Testis (tissue), 3 donors: ENCODE data around the gene SLC35D1. TPM values are rescaled to one million over a fixed set of nuclear protein-coding genes. Genes with fewer than 3 reads are reported as not detected.

Source experiments
- DNase-seq: peaks from one replicate; pipeline ENCODE4 v3.0.0-alpha.2; 2019
- H3K27ac ChIP-seq, 2 donors: fragments of 200-600 bp; sonication (generic); one replicate each; pipeline ENCODE4 v1.5.1; 2019
- H3K27me3 ChIP-seq: fragments of 200-600 bp; sonication (generic); one replicate; pipeline ENCODE4 v1.5.1; 2019
- H3K36me3 ChIP-seq: fragments of 200-600 bp; sonication (generic); one replicate; pipeline ENCODE4 v1.5.1; 2017; ENCODE audit warnings: low read depth; ENCODE audit errors: missing control alignments
- H3K4me1 ChIP-seq: fragments of 200-600 bp; sonication (generic); one replicate; pipeline ENCODE4 v1.5.1; 2019
- H3K4me3 ChIP-seq, 2 donors: fragments of 200-600 bp; sonication (generic); one replicate each; pipeline ENCODE4 v1.5.1; 2017 to 2019
- H3K9me3 ChIP-seq: fragments of 200-600 bp; sonication (generic); one replicate; pipeline ENCODE4 v1.5.1; 2017
- POLR2A ChIP-seq: fragments of 450-650 bp; IDR thresholded peaks from one replicate; pipeline ENCODE4 v1.6.1; 2017; ENCODE audit warnings: antibody characterized with exemption, mild to moderate bottlenecking, moderate library complexity
- WGBS, 2 donors: methylation state at CpG; one replicate each; pipeline ENCODE4 v1.1.5; 2018; 5-methylcytosine and 5-hydroxymethylcytosine counted together
- intact Hi-C: fragments of 100-400 bp; cut with DNase I; formaldehyde crosslinking; loops from one replicate; pipeline ENCODE4 v1.15.1; 2023; ENCODE audit warnings: low total_unique reads
- polyA plus RNA-seq: library from polyadenylated mRNA; stranded (reverse); fragments of 350-450 nt; fragmentation: Illumina TruSeq; extraction: RNeasy Lipid Tissue Mini Kit (QIAGEN cat#74804); gene quantifications from one replicate; pipeline ENCODE4 v1.2.3, GENCODE V29; 2014; ENCODE audit warnings: low read depth, low replicate concordance; ENCODE audit not compliant: insufficient read depth
- total RNA-seq, 2 donors: library from RNA; depleted of rRNA; stranded (reverse); fragments of >200 nt; gene quantifications; one replicate each; pipeline ENCODE4 v1.2.3, GENCODE V29; 2016
- TF ChIP-seq, protein P1 (sequence below), 3 experiments: fragments of 450-650 bp in 2 of 3; fragments of 200-600 bp in 1 of 3; sonication (generic) in 1 of 3; IDR thresholded peaks; one replicate each; pipeline ENCODE4 v1.5.1; 2016 to 2019; ENCODE audit warnings: antibody characterized with exemption in 3 of 3, mild to moderate bottlenecking in 2 of 3, moderate library complexity in 1 of 3

SLC35D1 gene
- total and polyA plus RNA-seq, 3 donors from 2014 or later: 11.3 to 17.2 (median 15.5) TPM

DNA sequence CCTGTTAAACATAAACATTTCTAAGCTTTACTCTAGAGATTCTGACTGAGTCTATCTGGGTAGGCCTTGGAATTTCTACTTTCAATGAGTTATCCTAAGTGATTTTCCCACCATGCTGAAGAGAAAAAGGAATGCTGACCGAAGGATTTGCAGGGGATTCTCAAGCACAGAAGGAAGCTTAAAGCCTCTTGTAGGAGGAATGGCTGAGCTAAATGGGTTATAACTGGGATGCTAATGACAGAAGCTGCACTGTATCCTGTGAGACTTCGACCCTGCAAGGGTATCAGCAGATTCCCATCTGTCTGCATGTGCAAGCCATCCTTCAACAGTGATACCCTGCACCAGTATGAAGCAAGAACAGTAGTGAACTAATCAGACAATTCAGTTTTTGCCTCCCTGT is 35.4 kb downstream of the SLC35D1 start:
- intact Hi-C loops: no loop called here
- no peaks in the 10 kb centered on the region for H3K9me3 ChIP-seq
- no peak overlapping the region for H3K4me3 ChIP-seq
- DNase-seq: no peak
- TF ChIP-seq, protein P1, sequence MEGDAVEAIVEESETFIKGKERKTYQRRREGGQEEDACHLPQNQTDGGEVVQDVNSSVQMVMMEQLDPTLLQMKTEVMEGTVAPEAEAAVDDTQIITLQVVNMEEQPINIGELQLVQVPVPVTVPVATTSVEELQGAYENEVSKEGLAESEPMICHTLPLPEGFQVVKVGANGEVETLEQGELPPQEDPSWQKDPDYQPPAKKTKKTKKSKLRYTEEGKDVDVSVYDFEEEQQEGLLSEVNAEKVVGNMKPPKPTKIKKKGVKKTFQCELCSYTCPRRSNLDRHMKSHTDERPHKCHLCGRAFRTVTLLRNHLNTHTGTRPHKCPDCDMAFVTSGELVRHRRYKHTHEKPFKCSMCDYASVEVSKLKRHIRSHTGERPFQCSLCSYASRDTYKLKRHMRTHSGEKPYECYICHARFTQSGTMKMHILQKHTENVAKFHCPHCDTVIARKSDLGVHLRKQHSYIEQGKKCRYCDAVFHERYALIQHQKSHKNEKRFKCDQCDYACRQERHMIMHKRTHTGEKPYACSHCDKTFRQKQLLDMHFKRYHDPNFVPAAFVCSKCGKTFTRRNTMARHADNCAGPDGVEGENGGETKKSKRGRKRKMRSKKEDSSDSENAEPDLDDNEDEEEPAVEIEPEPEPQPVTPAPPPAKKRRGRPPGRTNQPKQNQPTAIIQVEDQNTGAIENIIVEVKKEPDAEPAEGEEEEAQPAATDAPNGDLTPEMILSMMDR (IDR thresholded peaks at IDR 0.05): no peak
- TF ChIP-seq POLR2A: no peak
- 87 to 90% methylated on average over 2 of the region's 2 CpGs for WGBS, 2 donors
- H3K36me3 ChIP-seq: no peaks in the 10 kb centered on the region
- H3K4me1 ChIP-seq: no peaks in the 10 kb centered on the region
- H3K27ac ChIP-seq: no peak overlapping the region
- H3K27me3 ChIP-seq: no peaks in the 10 kb centered on the region

GRCh38 chr1:67013573-67013972 is 40.4 kb downstream of the SLC35D1 start:
- Histone ChIP-seq H3K9me3 (no peaks in the 10 kb centered on the region), H3K4me3 (no peak overlapping the region), H3K4me1 (no peaks in the 10 kb centered on the region), H3K27me3 (no peaks in the 10 kb centered on the region), H3K27ac (no peak overlapping the region), H3K36me3 (no peaks in the 10 kb centered on the region)
- no peak for TF ChIP-seq POLR2A
- TF ChIP-seq, protein P1 (IDR thresholded peaks at IDR 0.05): no peak
- DNase-seq: no peak
- 70 to 80% methylated on average over 2 of the region's 2 CpGs for WGBS, 2 donors
- intact Hi-C loops: no loop called here

GRCh38 chr1:67009792-67010191 is 44.2 kb downstream of the SLC35D1 start:
- Histone ChIP-seq H3K4me3 (no peak overlapping the region), H3K4me1 (no peaks in the 10 kb centered on the region), H3K27me3 (no peaks in the 10 kb centered on the region), H3K9me3 (no peaks in the 10 kb centered on the region), H3K36me3 (no peaks in the 10 kb centered on the region), H3K27ac (no peak overlapping the region)
- no peak for TF ChIP-seq POLR2A
- TF ChIP-seq, protein P1 (IDR thresholded peaks at IDR 0.05): no peak
- intact Hi-C loops: loop anchor here (10.0 kb wide), 1 partner anchor 135 kb away; no protein-coding TSS in a partner anchor
- 82 to 90% methylated on average over 3 of the region's 3 CpGs for WGBS, 2 donors
- DNase-seq: no peak

- H3K27me3 ChIP-seq: no peaks in the 10 kb centered on the region
- WGBS, 2 donors: 87 to 92% methylated on average over 8 of the region's 8 CpGs
- H3K27ac ChIP-seq: no peak overlapping the region
- intact Hi-C loops: loop anchor here (10.0 kb wide), 1 partner anchor 140 kb away; no protein-coding TSS in a partner anchor
- no peaks in the 10 kb centered on the region for H3K9me3 ChIP-seq
- TF ChIP-seq, protein P1 (IDR thresholded peaks at IDR 0.05): no peak
- TF ChIP-seq POLR2A: no peak
- H3K36me3 ChIP-seq: no peaks in the 10 kb centered on the region
- no peak for DNase-seq
- no peak overlapping the region for H3K4me3 ChIP-seq
- H3K4me1 ChIP-seq: no peaks in the 10 kb centered on the region
These were observed 48.9 kb downstream of the SLC35D1 start for GRCh38 chr1:67005068-67005467.

- no peaks in the 10 kb centered on the region for H3K36me3 ChIP-seq
- H3K9me3 ChIP-seq: no peaks in the 10 kb centered on the region
- H3K27ac ChIP-seq: no peak overlapping the region
- no peak for TF ChIP-seq POLR2A
- TF ChIP-seq, protein P1 (IDR thresholded peaks at IDR 0.05): no peak
- no peak for DNase-seq
- intact Hi-C loops: loop anchor here (10.0 kb wide), 1 partner anchor 141 kb away; no protein-coding TSS in a partner anchor
- no peaks in the 10 kb centered on the region for H3K27me3 ChIP-seq
- no peaks in the 10 kb centered on the region for H3K4me1 ChIP-seq
- 81 to 85% methylated on average over 1 of the region's 1 CpG for WGBS, 2 donors
- no peak overlapping the region for H3K4me3 ChIP-seq
These were observed 49.8 kb downstream of the SLC35D1 start for GRCh38 chr1:67004176-67004575.
